GM19372 (cell line): ENCODE results near the gene CNTNAP4.

Source experiments
- ATAC-seq: cut with Tn5 transposase; IDR thresholded peaks from one replicate; pipeline ENCODE4 v1.9.1; 2021; ENCODE audit warnings: mild to moderate bottlenecking, low read depth, moderate library complexity; ENCODE audit not compliant: unreplicated experiment

The CNTNAP4 gene

DNA sequence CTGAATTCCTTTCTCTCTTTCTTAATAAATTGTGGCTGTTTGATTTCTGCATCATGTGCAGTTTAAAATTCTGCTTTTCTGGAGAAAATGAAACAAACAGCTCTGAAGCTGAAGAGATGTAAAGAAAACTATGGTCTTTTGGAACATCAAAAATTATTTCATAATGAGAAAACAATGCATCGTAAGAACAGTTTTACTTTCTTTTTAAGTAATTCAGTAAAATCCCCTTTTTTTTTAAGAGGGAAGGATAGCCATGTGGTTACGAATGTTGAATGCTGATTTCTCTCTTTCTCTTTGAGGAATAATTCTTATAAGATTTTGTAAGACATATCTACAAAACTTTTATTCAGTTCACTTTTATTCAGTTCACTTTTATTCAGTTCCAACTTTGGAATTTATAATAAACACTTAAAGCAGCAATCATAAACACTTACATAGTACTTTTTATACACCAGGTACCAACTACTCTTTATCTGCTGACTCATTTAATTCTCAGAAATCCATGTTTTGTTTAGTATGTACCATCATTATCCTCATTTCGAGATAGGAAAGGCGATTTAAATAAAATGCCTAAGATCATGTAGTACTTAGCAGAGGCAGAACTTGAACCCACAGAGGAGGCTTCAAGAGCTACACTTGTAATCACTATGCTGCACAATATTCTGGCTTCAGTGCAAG lies 26.6 kb downstream of the CNTNAP4 start:
- no peak for ATAC-seq

DNA sequence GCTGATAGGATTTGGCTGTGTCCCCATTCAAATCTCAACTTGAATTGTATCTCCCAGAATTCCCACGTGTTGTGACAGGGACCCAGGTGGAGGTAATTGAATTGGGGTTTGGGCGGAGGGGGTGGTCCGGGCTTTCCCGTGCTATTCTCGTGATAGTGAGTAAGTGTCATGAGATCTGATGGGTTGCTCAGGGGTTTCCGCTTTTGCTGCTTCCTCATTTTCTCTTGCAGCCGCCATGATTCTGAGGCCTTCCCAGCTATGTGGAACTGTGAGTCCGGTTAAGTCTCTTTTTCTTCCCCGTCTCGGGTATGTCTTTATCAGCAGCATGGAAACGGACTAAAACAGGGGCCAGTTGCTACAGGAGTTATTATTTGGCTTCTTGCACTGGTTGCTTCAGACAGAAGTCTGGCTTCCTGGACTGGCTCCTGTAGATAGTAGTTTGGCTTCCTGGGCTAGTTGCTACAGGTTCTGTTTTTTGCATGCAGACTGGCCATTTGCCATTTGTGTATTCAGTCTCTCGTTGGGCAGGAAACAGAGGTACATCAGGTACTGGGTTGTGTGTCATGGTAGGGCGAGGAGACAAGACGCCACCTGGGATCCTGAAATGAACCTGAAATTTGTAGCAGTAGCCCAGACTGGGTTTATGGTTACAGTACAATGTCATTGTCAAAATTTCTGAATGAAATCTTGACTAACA lies 32.6 kb downstream of the CNTNAP4 start:
- no peak for ATAC-seq

DNA sequence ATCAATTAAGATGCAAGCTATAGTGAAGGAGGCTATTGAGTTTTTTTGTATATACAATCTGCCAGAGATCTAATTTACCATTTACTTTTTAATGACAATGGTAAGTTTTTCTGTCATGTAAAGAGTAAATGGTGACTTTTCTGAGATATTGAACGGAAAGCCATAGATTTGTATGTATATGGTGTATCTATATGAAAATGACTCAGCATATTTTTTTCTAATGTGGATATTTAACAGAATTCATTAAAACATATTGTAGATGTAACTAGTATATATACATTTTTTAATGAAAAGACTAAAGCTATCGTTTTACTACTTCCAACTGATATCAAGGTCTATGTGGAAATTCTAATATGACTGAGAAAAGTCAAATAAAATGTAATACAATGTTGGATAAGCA lies 34.1 kb downstream of the CNTNAP4 start:
- ATAC-seq, result no peak

DNA sequence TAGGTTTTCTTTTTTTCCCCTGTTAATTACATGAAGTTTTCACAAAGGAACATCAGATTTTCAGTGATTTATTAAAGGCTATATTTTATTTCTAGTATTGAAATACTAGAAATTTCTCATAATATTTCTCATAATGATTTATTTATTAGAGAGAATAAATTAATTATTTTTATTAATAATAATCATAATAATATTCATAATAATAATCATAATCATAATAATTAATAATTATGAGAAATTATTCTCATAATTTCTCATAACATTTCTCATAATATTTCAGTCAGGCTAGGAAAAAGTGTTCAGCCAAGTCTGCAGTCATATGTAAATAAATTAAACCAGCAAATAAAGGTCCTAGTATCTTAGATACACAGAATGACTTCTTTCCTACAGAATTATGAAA lies 41.4 kb downstream of the CNTNAP4 start:
- ATAC-seq, result no peak

DNA sequence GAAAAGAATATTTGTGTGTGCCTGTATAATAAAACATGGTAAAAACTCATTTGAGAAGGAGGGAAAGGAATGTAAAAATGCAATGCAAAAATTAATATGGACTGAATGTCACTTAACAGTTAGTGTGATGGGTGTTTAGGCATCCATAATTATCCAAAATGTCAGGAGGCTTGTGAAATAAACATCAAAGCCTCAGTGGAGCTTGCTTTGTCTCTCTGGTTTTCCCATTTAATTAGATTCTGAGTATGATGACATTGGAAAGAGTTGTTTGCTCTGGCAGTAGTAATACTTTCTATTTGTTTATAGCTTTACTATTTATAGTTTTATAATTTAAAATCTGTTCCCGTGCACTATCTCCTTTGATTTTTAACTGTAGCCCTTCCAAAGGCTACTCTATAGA lies 51.9 kb downstream of the CNTNAP4 start:
- no peak for ATAC-seq

DNA sequence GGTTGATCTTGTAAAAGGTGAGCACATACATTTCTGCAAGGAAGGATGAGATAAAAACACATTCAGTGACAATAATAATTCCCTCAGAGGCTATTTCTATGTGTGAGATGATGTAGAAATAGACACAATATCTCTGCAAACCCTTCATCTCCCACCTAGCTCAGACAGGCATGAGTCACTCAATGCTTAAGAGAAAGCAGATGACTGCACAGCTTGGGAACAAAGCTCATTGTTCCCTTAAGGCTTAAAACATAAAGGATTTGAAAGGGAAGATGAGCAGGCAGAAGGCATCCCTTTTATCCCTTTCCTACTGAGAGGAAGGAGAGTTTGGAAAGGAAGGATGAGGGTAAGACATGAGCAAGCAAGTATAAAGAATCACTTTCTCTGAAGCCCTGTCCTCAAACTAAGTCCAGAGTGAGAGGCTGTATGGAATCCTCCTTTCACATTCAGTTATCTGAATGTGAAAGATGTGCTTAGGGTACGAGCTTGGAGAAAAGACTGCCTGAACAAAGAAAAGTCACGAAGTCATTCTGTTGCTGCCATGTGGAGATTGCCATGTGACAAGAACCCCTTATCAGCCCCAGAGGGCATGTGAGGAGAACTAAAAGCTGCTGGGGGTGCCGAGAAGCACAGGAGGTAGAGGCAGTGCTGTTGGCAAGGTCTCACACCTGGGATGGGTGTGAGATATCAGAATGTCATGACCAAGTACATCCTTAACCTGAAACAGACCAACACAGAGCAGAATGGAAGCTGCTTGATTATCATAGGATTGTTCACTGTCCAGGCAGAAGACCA lies 58.2 kb downstream of the CNTNAP4 start:
- no peak for ATAC-seq

DNA sequence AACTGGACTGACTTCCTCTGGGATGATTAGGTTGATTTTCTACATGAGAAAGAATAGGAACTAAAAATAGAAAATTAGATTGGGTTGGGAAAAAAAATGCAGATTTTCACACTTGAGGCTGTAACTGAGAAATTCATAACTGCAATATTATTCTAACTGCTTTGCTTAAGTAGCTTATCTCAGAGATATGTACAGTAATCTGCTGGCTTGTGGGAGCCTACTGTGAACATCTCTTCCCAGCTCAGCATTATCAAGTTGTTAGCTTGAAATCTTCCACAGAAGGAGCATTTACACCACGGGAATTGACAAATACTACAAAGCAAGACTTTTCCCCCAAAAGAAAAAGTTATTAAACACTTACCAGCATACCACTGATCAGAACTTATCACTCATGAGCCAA lies 58.9 kb downstream of the CNTNAP4 start:
- no peak for ATAC-seq

DNA sequence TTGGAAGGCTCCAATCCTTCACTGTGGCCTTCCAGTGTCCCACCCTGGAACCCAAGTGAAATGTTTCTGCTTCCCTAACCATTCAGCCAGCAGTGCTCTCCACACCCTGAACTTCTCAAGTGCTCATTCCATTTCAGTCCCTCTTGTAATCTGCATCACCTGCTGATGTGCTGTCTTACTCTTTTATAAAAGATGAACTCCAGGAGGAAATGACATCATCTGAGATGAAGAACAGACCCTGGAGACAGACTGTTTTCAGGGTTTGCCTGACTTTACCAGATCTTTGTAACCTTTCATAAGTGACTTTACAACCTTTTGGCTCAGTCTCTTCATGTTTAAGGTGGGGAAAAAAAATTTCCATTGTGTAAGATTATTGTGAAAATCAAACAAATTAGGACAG lies 61.3 kb downstream of the CNTNAP4 start:
- ATAC-seq, result no peak

DNA sequence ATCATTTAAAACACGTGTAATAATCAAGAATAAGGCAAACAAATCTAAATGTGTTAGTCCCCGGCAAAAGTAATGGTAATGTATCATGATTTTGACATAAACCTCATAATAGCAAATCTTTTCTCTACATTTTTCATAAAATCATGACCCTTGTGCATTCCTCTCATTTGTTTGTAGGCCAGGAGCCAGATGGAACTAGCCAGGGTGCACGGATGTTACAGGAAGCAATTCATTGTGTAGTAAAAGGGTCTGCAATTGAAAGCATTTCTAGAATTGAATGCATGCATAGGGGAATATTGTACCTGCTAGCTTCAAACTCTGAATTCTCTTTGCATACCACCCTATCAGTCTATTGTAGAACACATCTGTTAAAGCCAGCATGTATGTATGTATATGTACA lies 66.6 kb downstream of the CNTNAP4 start:
- no peak for ATAC-seq

DNA sequence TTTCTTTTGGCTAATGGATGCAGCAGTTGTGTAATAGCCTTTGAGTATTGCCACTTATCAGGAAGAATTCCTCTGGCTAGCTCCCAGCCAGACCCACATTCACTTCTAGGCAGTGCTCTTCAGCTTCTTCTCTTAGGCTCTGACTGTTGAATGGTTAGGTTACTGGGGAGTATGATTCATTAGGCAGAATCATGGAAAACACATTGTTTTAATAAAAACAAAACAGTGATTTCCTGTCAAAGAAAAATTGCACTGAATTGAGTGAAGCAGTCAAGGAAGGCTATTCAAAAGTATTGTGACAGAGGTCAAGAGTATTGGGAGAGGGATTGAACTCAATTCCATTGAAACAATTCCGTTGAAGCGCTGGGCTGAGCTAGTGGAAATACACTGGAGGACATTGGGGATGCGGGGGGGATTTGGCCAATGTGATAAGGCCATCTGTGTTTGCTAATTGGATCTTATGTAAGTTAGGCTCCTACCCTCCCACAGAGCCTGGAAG lies 68.0 kb downstream of the CNTNAP4 start:
- ATAC-seq, result no peak

DNA sequence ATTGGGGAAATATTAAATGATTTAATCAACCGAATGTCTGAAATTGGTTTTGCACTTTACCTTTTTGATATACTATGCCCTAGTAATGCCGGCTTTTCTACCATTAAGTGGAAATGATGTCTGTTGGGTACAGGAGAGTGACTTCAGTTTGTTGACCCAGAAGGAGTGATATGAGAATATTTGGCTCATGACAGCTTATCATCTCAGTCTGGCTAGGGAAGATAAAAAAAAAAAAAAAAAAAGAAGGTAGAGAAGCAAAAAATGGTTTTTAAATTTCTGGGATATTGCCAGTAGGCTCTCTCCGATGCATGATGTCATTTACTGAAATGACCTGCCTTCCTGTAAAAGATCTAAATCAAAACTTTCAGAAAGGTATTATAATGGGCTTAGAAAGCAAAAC lies 69.0 kb downstream of the CNTNAP4 start:
- ATAC-seq, result no peak

DNA sequence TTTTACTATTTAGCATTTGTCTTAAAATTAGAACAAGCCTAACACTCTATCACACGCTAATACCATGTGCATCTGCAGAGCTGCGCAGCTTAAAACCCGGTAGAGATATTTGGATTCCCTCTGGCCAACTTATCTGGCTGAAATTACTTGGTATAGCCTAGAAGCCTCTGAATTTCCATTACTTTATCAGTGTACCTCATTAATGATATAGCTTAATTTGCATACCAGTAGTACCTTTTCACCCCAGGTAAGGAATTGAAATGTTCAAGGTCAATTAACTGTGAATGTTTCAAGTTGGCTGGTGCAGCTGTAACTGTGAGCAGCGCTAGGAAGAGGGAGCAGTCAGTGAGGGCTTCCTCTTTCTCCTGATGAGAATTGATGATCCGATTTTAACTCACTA lies 74.2 kb downstream of the CNTNAP4 start:
- ATAC-seq, result no peak

DNA sequence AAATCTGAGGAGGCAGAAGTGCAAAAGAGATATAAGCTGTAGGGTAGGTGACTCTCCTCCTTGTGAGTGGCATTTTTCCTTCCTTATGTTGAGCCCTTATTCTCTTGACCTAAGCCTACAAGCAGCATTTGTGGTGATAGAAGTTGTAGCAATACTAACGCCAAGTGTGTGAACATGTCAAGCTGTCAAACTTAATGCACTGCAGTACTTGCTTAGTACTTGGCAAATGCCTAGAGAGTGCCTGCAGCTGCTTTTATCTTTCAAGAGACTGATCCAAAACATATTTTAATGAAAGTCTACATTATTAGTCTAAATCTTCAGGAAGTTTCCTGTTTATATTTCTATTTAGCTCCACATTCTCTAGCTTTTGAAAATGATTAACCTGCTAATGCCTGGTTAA lies 83.2 kb downstream of the CNTNAP4 start:
- ATAC-seq, result no peak

DNA sequence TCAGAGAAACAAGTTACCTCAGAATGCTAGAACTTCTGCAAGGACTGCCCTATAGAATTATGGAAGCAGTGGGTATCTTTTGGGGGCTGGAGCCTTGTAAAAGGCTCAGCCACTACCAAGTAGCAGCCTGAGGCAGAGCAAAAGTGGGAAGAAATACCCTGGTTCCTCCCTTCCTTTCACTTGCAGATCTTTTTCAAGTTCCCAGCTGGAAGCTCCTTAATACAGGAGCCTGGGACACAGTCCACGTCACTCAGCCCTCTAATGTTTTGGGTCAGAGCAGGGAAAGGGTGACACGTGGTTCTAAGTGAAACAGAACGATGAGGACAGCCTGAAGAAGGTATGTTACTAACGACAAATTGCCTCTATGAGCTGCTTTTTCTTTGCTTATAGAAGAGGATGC lies 93.1 kb downstream of the CNTNAP4 start:
- ATAC-seq, result no peak

DNA sequence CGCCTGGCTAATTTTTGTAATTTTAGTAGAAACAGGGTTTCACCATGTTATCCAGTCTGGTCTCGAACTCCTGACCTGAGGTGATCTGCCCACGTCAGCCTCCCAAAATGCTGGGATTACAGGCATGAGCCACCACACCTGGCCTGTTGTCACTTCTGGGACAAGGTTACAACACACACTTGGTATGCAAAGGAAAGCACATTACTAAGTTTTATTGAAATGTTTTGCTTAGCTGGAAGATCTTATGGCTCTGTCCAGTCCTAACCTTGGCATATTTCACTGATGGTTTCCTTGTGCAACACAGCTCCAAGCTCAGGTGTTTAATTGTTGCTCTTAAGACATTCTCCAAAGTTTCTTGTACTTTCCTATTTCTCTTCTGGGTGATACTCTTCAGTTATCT lies 94.2 kb downstream of the CNTNAP4 start:
- no peak for ATAC-seq

DNA sequence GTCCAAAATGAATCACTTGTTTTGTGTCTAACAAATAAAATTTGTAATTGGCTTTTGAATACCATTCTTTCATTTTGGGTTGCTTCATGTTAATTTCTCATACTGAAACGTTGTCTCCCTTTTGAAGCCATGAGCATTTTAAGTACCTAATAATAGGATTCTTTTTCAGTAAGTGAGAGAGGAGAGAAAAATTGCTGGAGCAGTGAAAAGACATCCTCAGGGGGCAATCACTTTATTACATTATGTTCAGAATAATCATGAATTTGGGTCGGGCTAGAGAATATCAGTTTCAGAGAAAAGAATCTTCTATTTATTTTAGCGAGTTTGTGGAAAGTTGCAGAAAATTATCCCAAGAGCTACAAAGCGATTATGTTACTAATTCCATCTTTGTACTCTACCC lies 96.8 kb downstream of the CNTNAP4 start:
- ATAC-seq, result no peak

DNA sequence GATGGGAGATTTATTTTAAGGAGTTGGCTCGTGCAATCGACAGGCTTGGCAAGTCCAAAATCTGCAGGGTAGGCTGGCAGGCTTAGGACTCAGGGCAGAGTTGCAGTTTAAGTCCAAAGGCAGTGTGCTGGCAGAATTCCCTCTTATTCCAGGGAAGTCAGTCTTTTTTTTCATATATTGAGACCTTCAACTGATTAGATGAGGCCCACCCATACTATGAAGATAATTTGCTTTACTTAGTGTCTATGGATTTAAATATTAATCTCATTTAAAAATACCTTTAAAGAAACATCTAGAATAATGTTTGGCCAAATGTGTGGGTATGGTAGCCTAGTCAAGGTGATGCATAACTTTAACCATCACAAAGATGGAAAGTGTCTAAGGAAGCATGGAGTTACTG lies 99.8 kb downstream of the CNTNAP4 start:
- ATAC-seq, result no peak

DNA sequence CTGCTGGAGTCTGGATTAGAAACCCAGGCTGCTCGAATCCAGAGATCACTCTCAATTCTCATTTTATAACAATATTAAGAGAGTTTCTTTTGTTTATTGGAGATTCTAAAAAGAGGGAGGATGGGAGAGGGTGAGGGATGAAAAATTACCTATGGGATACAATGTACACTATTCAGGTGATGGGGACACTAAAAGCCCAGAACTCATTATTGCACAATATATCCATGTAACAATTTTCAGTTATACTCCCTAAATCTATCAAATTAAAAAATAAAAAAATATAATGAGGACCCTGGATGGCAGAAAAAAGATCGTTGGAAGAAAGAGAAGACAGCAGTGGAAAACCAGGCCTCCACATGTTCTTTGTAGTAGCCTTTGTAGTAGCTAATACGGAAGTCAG lies 100.8 kb downstream of the CNTNAP4 start:
- ATAC-seq, result no peak

DNA sequence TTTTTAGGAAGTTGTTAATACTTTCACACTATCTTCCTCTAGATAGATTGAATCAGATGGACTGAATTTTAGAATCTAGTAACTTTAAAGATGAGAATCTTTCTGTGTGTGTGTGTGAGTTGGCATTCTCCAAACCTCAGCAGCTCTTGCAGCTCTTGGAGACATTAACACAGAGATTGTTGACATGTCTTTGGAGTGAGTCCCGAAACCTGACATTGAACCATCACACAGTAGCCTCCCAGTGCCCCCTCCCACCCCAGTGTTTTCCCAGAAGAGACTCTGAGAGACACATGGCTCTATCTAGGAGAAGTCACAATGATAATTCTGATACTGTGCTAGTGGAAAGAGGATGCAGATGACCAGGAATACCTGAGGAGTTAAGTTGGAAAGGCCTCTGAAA lies 103.9 kb downstream of the CNTNAP4 start:
- no peak for ATAC-seq

DNA sequence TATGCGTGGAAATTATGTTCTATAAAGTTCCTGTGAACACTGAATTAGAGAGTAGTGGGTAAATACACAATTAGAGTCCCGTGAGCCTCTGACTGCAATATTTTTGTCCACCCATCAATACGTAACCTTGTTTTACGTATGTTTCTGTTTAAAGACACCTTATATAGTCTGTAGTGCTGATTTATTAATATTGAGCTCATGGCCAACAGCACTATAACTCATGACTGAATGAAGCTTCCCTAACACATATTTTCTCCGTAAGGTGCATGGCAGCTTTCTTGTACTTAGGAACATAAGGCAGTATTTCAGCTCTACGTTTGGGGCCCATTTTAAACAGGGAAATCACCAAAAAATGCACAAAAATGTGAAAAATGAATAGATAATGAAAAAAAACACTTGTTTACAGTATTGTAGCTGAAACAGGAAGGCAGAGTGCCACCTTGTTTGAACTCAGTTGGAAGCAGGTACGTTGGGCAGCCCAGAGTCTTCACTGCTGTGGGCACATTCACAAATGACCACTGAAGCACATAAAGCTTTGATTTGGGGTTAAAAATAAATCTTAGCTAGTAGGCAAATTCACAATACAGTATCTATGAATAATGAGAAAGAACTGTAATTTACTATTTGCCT lies 108.5 kb downstream of the CNTNAP4 start:
- no peak for ATAC-seq

DNA sequence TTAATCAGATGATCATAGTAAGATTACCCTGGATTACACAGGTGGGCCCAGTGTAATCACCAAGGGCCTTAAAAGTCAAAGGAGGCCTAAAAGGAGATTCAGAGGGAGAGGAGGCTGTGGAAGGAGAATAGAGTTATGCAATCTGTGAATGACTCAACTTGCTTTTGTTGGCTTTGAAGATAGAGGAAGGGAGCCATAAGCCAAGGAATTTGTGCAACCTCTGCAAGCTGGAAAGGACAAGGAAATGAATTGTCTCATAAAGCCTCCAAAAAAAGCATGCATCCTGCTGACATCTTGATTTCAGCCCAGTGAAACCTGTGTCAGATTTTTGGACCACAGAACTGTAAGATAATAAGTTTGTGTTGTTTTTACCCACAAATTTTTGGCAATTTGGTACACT lies 109.6 kb downstream of the CNTNAP4 start:
- ATAC-seq, result no peak
